WI38 (cell line): ENCODE measurements around the gene GALNT17.

Experiments
- H3K4me3 ChIP-seq: 2 replicates; pipeline ENCODE4 v1.5.1; 2011; ENCODE audit warnings: low read depth, mild to moderate bottlenecking, control low read depth, low read length
- CTCF ChIP-seq: IDR thresholded peaks from 2 replicates; pipeline ENCODE4 v1.5.1; 2012; ENCODE audit warnings: low read depth, mild to moderate bottlenecking, control low read depth, low read length

The GALNT17 gene

DNA sequence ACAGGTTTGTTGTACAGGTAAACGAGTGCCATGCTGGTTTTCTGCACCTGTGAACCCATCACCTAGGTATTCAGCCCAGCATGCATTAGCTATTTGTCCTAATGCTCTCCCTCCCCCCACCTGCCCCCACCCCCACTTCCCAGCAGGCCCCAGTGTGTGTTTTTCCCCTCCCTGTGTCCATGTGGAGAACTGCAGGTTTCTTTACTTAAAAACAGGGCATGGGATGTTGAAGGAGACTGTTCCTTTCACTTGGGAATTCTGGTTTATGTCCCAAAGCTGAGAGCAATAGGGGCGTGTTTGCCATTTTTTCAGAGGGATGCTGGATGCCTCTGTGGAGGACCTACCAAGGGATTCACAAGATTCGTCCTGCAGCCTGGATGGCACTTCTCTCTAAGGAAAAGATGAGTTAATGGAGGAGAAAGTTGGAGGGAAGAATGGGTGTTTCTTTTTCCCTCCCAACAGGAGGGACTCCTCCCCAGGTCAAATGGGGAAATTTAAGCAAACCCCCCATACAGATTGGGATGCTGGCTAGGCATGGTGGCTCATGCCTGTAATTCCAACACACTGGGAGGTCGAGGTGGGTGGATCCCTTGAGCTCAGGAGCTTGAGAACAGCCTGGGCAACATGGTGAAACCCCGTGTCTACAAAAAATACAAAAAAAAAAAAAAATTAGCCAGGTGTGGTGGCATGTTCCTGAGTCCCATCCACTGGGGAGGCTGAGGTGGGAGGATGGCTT, 136.0 kb downstream of the GALNT17 start:
- TF ChIP-seq CTCF = no peak
- H3K4me3 ChIP-seq = no peak overlapping the region

GRCh38 chr7:71270558-71270957, 138.6 kb downstream of the GALNT17 start:
- H3K4me3 ChIP-seq = no peak overlapping the region
- no peak for TF ChIP-seq CTCF

DNA sequence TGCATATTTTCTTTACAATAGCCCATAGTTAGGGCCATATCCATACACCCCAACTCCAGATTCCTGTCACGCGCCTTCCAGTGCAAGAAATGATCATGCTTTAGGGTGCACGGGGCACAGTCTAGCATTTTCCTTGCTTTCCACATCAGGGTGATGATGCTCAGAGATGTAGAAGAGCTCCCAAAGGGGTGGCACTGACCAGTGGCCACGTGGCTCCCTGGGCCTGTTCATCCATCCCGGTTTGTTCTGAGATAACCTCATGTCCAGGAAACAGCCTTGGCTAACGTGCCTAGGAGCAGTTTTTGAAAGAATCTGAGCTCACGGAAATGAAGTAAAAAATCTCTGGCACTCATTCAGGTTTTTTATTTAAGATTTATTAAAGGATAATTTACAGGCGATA, 139.3 kb downstream of the GALNT17 start:
- no peak overlapping the region for H3K4me3 ChIP-seq
- TF ChIP-seq CTCF = no peak

DNA sequence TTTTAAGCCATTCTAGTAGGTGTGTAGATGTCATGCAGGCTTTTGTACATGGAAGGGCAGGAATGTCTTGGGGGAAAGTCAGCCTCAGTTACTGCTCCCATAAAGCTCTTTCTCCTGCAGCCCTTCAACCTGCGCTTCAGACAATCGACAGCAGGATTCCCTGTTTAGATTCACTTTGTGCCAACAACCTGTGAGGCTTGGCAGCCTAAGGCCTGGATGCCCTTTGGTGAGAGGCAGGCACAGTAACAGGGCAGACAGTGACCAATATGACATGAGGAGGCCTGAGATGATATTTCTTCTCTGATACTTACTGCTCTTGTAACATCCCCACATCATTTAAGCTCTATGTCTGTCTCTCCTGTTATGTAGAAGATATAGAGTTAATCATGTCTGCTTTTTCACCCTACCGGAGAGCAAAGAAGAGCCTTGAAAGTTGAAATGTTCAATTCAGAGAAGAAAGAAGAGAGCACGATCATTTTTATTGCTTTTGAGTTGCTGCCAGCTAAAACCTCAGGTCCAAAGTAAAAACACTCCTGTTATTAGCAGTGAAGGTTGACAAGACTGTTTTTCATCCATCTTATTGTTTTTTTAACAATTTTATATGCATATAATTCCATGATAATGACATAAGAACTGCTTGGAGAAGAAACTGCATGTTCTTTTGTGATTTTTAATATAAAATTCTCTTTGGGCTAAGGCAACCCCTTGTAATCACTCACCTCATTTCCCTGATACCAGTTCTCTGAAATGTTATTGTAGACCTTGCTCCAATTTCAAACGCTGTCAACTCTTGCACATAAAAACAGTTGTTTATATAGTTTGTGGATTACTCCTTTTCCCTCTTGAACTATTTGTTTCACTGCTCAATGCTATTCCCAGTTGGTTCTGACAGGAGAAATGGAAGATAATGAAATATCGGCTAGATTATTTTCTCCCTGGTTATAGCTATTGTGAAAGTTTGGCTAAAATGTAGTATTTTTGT, 140.9 kb downstream of the GALNT17 start:
- no peak for TF ChIP-seq CTCF
- H3K4me3 ChIP-seq = no peak overlapping the region

GRCh38 chr7:71278257-71278656, 146.3 kb downstream of the GALNT17 start:
- TF ChIP-seq CTCF = no peak
- H3K4me3 ChIP-seq = no peak overlapping the region

DNA sequence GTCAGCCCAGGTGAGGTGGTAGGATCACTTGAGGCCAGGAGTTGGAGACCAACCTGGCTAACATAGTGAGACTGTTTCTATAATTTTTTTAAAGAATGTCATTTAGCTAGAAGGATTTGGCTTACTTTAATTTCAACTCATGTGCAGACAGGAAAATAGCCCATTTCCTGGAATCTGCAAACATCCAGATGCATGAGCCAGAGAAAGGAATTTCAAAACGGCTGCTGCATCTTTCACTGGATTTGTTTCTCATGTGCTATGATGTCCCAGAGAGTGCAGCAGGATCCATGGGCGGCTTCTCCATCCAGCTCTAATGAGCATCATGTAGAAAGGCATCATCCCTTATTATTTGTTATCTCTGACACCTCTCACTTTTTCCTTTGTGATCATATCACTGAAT, 149.3 kb downstream of the GALNT17 start:
- no peak overlapping the region for H3K4me3 ChIP-seq
- TF ChIP-seq CTCF = no peak

- TF ChIP-seq CTCF = no peak
- H3K4me3 ChIP-seq = no peak overlapping the region
Measured at GRCh38 chr7:71283802-71284201, 151.9 kb downstream of the GALNT17 start.
